Right lobe of liver (tissue), 6 donors: Measurements from ENCODE around the gene LDAH. TPM values are rescaled to one million over a fixed set of nuclear protein-coding genes. Genes with fewer than 3 reads are reported as not detected.
A peak's percentile ranks its signal among the peaks of the same experiment; 100 is the strongest.
"Not testable (repeated sequence)": the region's sequence is repeated elsewhere in the genome, so short reads cannot be mapped to it uniquely, and the experiment has no call there.

Experiments used
- ATAC-seq, 4 donors: fragments of 200-7000 bp; cut with Tn5 transposase; one replicate each; pipeline ENCODE4 v1.9.1; 2020; ENCODE audit warnings: mild to moderate bottlenecking in 4 of 4, moderate library complexity in 4 of 4
- DNase-seq, 3 donors: peaks; one replicate each; pipeline ENCODE4 v3.0.0-alpha.2; 2020
- H3K27ac ChIP-seq, 3 donors: fragments of 200-600 bp; one replicate each; pipeline ENCODE4 v1.8.0; 2022
- H3K27me3 ChIP-seq, 2 donors: fragments of 200-600 bp; one replicate each; pipeline ENCODE4 v1.8.0; 2022
- H3K36me3 ChIP-seq, 4 donors: fragments of 200-600 bp; sonication (generic) in 1 of 4; one replicate each; pipeline versions ENCODE4 v1.5.1 to v1.8.0; 2017 to 2022; ENCODE audit warnings: control low read depth in 1 of 4
- H3K4me1 ChIP-seq, 4 donors: fragments of 200-600 bp; sonication (generic) in 1 of 4; one replicate each; pipeline versions ENCODE4 v1.5.1 to v1.8.0; 2017 to 2022; ENCODE audit warnings: control low read depth in 1 of 4
- H3K4me3 ChIP-seq, 3 donors: fragments of 200-600 bp; one replicate each; pipeline ENCODE4 v1.8.0; 2022
- H3K9me3 ChIP-seq, 4 donors: fragments of 200-600 bp; sonication (generic) in 1 of 4; one replicate each; pipeline versions ENCODE4 v1.5.1 to v1.8.0; 2017 to 2022; ENCODE audit warnings: control low read depth in 1 of 4
- POLR2A ChIP-seq: fragments of 450-650 bp; IDR thresholded peaks from one replicate; pipeline ENCODE4 v1.6.1; 2017; ENCODE audit warnings: antibody characterized with exemption, mild to moderate bottlenecking
- WGBS: methylation state at CpG from one replicate; pipeline ENCODE4 v1.1.6; 2018; ENCODE audit warnings: low coverage, low lambda C conversion rate; ENCODE audit not compliant: insufficient coverage; ENCODE audit errors: missing lambda C conversion rate; 5-methylcytosine and 5-hydroxymethylcytosine counted together
- intact Hi-C, 2 donors: fragments of 100-400 bp; cut with DNase I; formaldehyde crosslinking; loops; one replicate each; pipeline versions ENCODE4 v1.11.2 to v1.14.1; 2022
- total RNA-seq, 6 experiments: library from RNA; depleted of rRNA in 2 of 6; stranded (reverse); fragments of >200 nt in 2 of 6; fragmentation: NEBNext Ultra II Directional in 3 of 6; extraction: Animal tissue kit (Norgen Biotek cat#: 25700) in 3 of 6; gene quantifications; one replicate each; pipeline versions ENCODE4 v1.1.0 to v1.2.4, GENCODE V29; 2016 to 2023
- TF ChIP-seq, protein P1 (sequence below), 4 donors: fragments of 200-600 bp in 3 of 4; fragments of 450-650 bp in 1 of 4; IDR thresholded peaks; one replicate each; pipeline versions ENCODE4 v1.5.1 to v1.8.0; 2016 to 2022; ENCODE audit warnings: antibody characterized with exemption in 4 of 4, mild to moderate bottlenecking in 2 of 4
- donor health status: DM: no; HTN: yes; CAD: no.
- donor health status: DM: no; HTN: no; CAD: no.
- donor health status: DM: no; HTN: no; CAD: no.
- donor health status: DM: no; HTN: yes; CAD: no.
- donor health status: DM: no; HTN: yes; CAD: no.

The LDAH gene
- total RNA-seq, 6 experiments from 2014 or later = 9.0 to 18.7 (median 14.1) TPM

DNA sequence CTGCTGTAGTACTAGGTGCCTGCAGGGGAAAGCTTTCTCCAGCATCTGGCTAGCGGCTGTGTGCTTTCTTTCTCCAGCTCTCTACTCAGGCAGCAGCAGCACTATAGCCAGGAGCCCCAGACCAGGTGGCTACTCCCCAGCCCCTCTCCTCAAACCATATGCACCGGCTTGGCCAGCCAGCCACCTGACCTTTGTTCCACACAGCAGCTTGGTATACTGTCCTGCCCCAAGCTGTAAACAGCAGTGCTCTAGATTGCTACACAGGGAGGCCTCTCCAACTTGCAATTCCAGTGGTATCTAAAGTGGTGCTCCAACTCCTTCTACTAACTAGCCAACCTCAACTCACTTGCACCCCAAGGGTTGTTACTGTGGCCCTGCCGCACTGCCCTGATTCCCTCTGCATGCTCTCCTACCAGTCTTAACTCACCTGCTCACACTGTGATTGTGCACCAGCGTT is 19.6 kb downstream of the LDAH start:
- H3K27ac ChIP-seq = no peak overlapping the region
- H3K9me3 ChIP-seq = no peaks in the 10 kb centered on the region
- DNase-seq = no peak
- TF ChIP-seq POLR2A = no peak
- TF ChIP-seq, protein P1, sequence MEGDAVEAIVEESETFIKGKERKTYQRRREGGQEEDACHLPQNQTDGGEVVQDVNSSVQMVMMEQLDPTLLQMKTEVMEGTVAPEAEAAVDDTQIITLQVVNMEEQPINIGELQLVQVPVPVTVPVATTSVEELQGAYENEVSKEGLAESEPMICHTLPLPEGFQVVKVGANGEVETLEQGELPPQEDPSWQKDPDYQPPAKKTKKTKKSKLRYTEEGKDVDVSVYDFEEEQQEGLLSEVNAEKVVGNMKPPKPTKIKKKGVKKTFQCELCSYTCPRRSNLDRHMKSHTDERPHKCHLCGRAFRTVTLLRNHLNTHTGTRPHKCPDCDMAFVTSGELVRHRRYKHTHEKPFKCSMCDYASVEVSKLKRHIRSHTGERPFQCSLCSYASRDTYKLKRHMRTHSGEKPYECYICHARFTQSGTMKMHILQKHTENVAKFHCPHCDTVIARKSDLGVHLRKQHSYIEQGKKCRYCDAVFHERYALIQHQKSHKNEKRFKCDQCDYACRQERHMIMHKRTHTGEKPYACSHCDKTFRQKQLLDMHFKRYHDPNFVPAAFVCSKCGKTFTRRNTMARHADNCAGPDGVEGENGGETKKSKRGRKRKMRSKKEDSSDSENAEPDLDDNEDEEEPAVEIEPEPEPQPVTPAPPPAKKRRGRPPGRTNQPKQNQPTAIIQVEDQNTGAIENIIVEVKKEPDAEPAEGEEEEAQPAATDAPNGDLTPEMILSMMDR (IDR thresholded peaks at IDR 0.05) = no peak
- H3K27me3 ChIP-seq = no peaks in the 10 kb centered on the region
- WGBS = 100% methylated on average over 2 of the region's 4 CpGs
- no peaks in the 10 kb centered on the region for H3K36me3 ChIP-seq
- ATAC-seq = peak; percentile 55 to 82 (median 72)
- intact Hi-C loops = no loop called here
- H3K4me3 ChIP-seq = no peak overlapping the region
- H3K4me1 ChIP-seq = peaks cover 0 to 5% (median 0%) of the 10 kb centered on the region in 4 donors

DNA sequence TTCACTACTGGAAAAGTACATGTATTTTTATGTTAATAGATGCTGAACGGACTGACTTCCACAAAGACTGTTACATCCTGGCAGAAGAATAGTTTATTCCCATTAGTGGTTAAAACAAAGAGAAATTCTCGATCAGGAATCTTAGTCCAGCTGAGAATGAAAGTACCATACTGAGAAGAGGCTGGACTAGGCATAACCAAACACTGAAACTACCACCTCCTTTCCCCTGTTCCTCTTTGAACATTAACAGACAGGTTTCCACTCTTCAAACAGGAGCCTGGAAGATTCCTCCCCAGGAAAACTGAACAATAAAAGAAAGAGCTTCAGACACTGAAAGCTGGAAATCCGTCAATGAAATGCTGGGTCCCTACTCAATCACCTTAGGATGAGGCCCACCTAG is 25.8 kb downstream of the LDAH start:
- no peak overlapping the region for H3K4me3 ChIP-seq
- TF ChIP-seq, protein P1 (IDR thresholded peaks at IDR 0.05) = no peak
- no peak for TF ChIP-seq POLR2A
- no peaks in the 10 kb centered on the region for H3K27me3 ChIP-seq
- peaks cover 0 to 17% (median 0%) of the 10 kb centered on the region in 4 donors for H3K4me1 ChIP-seq
- DNase-seq = no peak
- no peaks in the 10 kb centered on the region for H3K9me3 ChIP-seq
- intact Hi-C loops = no loop called here
- peak overlapping the region in 1 of 3 donors; percentile 38 for H3K27ac ChIP-seq
- peak in 2 of 4 donors; percentile 50 to 56 for ATAC-seq
- WGBS = 56% methylated on average over 3 of the region's 3 CpGs
- H3K36me3 ChIP-seq = no peaks in the 10 kb centered on the region

DNA sequence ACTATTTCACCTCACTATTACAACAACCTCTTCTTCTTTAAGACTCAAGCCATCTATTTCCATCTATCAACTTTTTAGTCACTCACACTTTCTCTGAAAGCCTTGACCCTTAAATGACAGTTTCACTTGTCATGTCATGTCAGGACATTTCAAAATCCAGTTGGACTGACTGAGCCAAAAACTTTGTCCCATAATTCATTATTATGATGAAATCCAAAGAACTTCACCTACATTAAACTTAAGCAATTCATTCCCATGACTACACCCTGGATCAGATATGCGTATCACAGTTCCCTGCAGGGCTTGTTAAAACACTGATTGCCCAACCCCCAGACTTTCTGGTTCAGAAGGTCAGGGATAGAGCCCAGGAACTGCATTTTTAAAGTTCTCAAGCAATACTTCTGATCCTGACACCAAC is 26.5 kb downstream of the LDAH start:
- intact Hi-C loops = no loop called here
- Histone ChIP-seq H3K4me3 (no peak overlapping the region), H3K36me3 (no peaks in the 10 kb centered on the region), H3K27me3 (no peaks in the 10 kb centered on the region), H3K27ac (peak overlapping the region in 2 of 3 donors; percentile 10 to 38), H3K9me3 (no peaks in the 10 kb centered on the region), H3K4me1 (peaks cover 0 to 17% (median 0%) of the 10 kb centered on the region in 4 donors)
- 42% methylated on average over 1 of the region's 1 CpG for WGBS
- no peak for TF ChIP-seq POLR2A
- TF ChIP-seq, protein P1 (IDR thresholded peaks at IDR 0.05) = no peak
- peak; percentile 95 to 99 (median 98) for ATAC-seq
- DNase-seq = peak in 1 of 3 donors; percentile 54

DNA sequence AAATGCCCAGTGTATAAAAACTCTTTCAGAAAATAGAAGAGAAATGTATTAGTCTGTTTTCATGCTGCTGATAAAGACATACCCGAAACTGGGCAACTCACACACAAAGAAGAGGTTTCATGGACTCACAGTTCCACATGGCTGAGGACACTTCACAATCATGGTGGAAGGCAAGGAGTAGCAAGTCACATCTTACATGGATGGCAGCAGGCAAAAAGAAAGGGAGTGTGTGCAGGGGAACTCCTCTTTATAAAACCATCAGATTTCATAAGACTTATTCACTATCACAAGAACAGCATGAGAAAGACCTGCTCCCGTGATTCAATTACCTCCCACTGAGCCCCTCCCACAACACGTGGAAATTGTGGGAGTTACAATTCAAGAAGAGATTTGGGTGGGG is 29.0 kb downstream of the LDAH start:
- DNase-seq, H3K27me3 ChIP-seq, H3K4me3 ChIP-seq, H3K36me3 ChIP-seq, H3K9me3 ChIP-seq, ATAC-seq, H3K27ac ChIP-seq, intact Hi-C loops: not testable (repeated sequence)
- WGBS = 93% methylated on average over 2 of the region's 3 CpGs
- peaks cover 0 to 17% (median 0%) of the 10 kb centered on the region in 4 donors for H3K4me1 ChIP-seq

DNA sequence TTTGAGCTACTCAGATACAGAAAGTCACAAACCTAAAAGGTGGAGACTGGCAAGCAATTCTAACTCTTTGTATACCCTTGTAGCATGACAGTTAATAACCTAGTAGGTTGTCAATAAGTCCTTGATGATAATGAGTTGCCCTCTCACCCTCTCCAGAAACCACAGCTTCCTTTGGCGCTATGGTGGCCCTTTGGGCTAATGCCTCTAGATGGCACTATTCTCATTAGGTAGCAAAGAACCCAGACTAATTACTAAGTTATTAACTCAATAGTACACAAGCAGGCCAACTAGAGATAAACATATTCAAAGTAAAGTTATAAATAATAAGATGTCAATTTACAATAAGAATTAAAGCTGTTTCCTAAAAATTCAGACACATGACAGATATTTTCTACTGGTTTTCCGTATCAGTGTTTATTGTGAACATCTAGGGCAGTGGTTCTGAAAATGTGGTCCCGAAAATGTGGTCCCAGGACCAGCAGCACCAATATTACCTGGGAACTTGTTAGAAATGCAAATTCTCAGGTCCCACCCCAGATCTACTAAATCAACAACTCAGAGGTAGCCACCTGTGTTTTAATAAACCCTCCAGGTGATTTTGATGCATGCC is 41.1 kb downstream of the LDAH start:
- WGBS = 76% methylated on average over 3 of the region's 3 CpGs
- no peak for DNase-seq
- H3K9me3 ChIP-seq = no peaks in the 10 kb centered on the region
- peaks cover 0 to 5% (median 1%) of the 10 kb centered on the region in 4 donors for H3K36me3 ChIP-seq
- no peak overlapping the region for H3K27ac ChIP-seq
- intact Hi-C loops = loop anchor here in 1 of 2 donors (10.0 kb wide), 1 partner anchor 183 kb away; no protein-coding TSS in a partner anchor
- H3K4me1 ChIP-seq = no peaks in the 10 kb centered on the region
- TF ChIP-seq, protein P1 (IDR thresholded peaks at IDR 0.05) = peak; percentile 62 to 83 (median 78)
- TF ChIP-seq POLR2A = no peak
- peak; percentile 79 to 86 (median 80) for ATAC-seq
- no peaks in the 10 kb centered on the region for H3K27me3 ChIP-seq
- H3K4me3 ChIP-seq = no peak overlapping the region
